C4-2B (cell line): ENCODE measurements around the gene SPNS1.

Source experiments
- H3K27ac ChIP-seq: fragments of 450-650 bp; 2 replicates; pipeline ENCODE4 v1.5.1; 2017
- CTCF ChIP-seq: fragments of 450-650 bp; conservative IDR thresholded peaks from 2 replicates; pipeline ENCODE4 v1.5.1; 2017; ENCODE audit warnings: mild to moderate bottlenecking
- ZFX ChIP-seq: fragments of 450-650 bp; IDR thresholded peaks from 2 replicates; pipeline ENCODE4 v1.6.1; 2017

The SPNS1 gene

GRCh38 chr16:29024278-29024677 lies 49.7 kb downstream of the SPNS1 start:
- H3K27ac ChIP-seq, result no peak overlapping the region
- TF ChIP-seq CTCF, result no peak
- no peak for TF ChIP-seq ZFX

GRCh38 chr16:29025218-29025617 lies 50.6 kb downstream of the SPNS1 start:
- TF ChIP-seq CTCF (no peak), ZFX (no peak)
- no peak overlapping the region for H3K27ac ChIP-seq

GRCh38 chr16:29025735-29026134 lies 51.2 kb downstream of the SPNS1 start:
- TF ChIP-seq CTCF (no peak), ZFX (no peak)
- no peak overlapping the region for H3K27ac ChIP-seq

DNA sequence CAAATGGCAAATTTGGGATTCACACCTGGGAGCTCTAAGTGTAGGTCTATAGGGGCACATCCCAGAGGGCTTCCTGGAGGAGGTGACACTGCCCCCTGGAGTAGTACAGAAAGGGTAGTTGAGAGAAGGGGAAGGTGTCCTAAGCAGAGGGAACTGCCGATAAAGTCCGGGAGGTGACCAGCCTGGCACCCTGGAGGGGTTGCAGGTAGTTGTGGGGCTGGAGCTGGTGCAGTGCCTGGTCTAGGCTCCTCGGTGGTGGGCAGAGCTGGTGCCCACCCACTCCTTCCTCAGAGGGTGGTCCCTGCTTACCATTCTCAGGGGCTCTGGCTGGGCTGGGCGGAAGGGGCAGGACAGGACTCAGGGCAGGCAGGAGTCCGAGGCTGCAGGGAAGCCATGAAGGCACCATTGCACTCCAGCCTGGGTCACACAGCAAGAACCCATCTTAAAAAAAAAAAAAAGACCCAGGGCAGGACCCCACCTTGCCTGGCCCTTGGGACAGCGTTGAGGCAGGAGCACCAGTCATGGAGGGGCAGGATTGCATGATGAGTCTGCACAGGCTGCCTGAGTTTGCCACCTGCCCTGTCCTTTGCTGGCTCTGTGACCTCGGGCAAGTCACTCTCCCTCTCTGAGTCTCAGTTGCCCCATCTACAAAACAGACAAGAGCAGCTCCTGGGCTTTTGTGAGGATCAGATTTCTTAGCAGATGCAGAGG lies 54.0 kb downstream of the SPNS1 start:
- TF ChIP-seq CTCF (no peak), ZFX (no peak)
- no peak overlapping the region for H3K27ac ChIP-seq

DNA sequence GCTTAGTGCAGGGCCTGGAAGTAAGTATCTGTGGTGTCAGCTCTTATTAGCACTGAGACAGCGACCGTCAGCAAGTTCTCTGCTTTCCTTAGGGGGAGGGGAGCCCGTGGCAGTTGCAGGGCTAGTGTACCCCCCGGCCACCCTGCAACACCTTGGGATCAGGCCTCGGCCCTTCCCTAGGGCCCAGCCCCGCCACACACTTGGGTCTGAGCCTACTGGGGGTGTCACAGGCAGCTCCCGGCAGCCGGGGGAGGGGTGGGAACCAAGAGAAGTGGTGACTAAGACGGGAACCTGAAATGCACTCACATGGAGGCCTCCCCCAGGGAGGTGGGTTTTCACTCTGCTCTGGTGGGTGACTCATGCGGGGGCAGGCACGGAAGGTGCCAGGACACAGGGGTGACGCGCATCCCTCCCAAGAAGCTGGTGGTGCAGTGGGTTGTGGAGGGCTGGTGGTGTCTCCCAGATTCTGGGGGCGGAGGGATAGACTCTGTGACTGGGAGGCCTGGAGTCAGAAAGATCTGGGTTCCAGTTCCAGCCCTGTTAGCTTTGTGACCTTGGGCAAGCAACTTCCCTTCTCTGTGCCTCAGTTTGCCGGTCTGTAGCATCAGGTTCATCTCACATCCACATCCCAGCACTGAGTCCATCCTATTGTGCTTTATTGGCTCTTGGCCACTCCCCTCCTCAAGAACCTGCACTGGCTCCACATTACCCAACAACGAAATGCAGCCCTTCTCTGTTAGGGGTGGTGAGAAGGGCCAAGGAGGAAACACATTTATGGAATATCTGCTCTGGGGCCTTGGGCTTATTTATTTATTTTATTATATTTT lies 54.8 kb downstream of the SPNS1 start:
- TF ChIP-seq CTCF (no peak), ZFX (no peak)
- H3K27ac ChIP-seq, result no peak overlapping the region

- TF ChIP-seq CTCF, result no peak
- TF ChIP-seq ZFX, result no peak
- H3K27ac ChIP-seq, result no peak overlapping the region
These were observed 55.7 kb downstream of the SPNS1 start for GRCh38 chr16:29030086-29030840.
